GM21447 (cell line): Measurements from ENCODE around the gene GRIA3.

Source experiments
- ATAC-seq: cut with Tn5 transposase; IDR thresholded peaks from one replicate; pipeline ENCODE4 v1.9.1; 2021; ENCODE audit not compliant: unreplicated experiment

GRIA3 gene

GRCh38 chrX:123442764-123443163, 258.7 kb downstream of the GRIA3 start:
- no peak for ATAC-seq

DNA sequence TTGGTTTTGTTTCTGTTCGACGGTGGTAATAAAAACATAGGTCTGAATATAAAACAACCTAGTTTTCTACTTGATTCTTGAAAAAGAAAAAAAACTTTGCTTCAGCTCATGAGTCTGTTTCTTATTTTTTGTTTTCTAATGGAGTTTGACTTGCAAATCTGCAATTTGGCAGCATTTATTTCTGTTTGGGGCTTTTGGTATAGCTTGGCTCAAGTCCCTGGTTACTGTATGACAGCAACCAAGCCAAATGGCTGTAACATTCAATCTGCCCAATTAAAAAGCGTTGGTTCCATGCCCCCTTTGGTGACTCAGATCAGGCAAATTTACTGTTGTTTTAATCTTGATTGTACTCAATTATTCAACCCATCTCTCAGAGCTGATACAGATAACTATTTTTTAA, 263.4 kb downstream of the GRIA3 start:
- ATAC-seq = no peak

- no peak for ATAC-seq
These were observed 265.3 kb downstream of the GRIA3 start for GRCh38 chrX:123449335-123449734.

- ATAC-seq = no peak
These were observed 266.1 kb downstream of the GRIA3 start for GRCh38 chrX:123450222-123450621.

DNA sequence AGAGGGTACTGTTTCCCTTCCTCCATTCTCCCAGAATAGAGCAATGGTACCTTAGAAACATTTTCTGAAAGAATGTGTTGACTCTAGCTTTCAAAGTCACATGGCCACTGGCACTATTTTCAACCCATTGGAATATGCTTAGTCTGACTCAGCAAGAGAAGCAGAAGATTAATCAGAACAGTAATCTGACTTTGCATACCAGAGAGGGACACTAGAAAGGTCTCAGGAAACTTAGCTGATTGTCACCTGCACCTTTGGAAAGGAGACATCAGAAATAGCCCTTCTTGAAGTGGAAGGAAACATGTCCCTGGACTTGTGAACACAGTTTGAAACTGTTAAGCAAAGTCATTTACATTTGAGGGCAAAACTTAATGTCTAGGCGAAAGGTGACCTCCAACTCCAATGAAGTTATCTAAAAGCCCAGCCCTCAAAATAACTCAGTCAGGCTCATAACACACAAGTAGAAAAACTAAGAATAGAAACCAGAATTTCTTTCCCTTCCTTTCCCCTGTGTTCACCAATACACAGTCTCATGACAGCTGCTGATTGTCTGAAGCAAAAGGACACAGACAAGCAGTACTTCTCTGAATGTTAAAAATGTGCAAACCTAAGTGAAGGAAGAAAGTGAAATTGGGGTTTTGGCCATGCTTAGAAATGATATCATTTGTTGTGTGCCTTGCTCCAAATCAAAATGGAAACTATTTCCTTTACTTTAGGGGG, 270.8 kb downstream of the GRIA3 start:
- ATAC-seq = no peak

DNA sequence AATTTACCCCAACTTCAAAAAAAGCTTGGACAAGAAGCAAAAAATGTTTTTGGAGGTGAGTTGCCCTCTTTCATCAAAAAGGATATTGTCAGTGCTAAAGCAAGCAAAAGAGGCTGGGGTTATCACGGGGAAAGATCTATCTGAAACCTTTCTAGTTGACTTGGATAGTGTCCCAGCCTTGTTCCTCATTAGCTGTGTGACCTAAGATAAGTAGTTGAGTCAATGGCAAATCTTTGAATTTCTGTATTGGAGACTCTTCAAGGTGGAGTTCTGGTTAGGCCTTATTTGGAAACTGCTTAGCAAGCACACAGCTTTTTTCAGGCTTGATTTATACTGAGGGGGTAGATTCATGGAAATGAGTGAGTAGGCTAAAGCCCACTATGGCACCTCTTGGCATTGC, 271.6 kb downstream of the GRIA3 start:
- no peak for ATAC-seq

DNA sequence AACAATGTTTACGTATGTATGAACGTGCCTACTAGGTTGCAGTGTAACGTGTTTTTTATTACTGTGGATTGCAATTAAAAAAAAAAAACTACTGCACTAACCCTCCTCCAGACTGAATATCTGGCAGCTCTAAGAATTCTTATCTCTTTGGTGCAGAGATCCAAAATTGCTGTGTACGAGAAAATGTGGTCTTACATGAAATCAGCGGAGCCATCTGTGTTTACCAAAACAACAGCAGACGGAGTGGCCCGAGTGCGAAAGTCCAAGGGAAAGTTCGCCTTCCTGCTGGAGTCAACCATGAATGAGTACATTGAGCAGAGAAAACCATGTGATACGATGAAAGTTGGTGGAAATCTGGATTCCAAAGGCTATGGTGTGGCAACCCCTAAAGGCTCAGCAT, 280.6 kb downstream of the GRIA3 start:
- ATAC-seq = no peak

- ATAC-seq = no peak
These were observed 284.4 kb downstream of the GRIA3 start for GRCh38 chrX:123468481-123468880.

DNA sequence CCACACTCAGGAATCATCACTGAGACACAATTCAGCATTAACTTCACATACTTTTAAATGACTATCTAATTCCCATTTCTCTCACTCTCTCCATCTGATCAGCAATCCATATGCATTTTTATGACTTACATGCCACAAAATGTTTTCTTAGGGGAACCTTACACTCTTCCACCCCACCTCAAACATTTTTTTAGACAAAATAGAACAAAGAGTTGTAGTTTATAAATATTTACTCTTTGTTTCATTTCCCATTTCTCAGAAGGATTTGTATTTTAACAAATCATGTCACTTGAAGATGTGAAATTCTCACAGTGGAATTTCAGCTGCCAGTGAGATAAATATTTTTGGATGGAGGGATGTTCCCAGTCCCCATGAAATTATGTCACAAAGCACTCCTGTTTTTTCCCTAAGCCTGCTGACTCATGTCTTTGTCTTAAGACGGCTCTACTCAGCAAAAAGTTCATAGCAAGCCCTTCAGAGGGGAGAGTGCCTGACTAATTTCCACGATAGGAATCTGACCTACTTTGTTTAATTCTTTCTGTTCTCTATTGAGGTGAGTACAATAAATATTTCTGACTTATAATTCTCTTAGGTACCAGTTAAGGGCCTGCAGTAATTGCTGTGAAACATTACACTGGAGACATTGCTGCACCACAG, 291.1 kb downstream of the GRIA3 start:
- ATAC-seq = no peak

DNA sequence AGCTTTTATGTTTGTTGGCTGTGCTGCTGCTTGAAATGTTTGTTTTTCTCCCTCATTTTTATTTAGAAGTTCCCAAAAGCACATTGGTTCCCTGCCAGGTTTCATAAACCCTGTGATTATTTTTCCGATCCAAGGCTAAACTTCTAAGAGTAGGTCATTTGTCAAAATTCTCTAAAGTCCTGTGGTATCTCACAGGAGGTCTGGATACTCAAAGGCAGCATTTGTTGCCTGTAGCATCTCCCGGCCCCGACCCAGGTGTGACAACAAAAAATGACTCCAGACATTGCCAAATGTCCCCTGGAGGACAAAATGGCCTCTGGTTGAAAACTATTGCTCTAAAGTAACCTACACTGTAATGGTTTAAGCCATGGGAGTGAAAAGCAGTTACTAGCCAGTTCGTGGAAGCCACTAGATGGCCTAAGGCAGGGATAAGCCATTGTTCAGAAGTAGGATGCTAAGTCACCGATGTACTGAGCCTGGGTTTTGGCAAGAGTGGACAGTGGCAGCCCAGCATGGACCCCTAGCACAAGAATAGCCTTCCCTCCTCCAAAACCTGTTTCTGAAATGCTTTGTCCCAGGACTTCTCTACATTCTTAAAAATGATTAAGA, 292.6 kb downstream of the GRIA3 start:
- ATAC-seq = no peak

- ATAC-seq = no peak
These were observed 293.6 kb downstream of the GRIA3 start for GRCh38 chrX:123477673-123478072.

DNA sequence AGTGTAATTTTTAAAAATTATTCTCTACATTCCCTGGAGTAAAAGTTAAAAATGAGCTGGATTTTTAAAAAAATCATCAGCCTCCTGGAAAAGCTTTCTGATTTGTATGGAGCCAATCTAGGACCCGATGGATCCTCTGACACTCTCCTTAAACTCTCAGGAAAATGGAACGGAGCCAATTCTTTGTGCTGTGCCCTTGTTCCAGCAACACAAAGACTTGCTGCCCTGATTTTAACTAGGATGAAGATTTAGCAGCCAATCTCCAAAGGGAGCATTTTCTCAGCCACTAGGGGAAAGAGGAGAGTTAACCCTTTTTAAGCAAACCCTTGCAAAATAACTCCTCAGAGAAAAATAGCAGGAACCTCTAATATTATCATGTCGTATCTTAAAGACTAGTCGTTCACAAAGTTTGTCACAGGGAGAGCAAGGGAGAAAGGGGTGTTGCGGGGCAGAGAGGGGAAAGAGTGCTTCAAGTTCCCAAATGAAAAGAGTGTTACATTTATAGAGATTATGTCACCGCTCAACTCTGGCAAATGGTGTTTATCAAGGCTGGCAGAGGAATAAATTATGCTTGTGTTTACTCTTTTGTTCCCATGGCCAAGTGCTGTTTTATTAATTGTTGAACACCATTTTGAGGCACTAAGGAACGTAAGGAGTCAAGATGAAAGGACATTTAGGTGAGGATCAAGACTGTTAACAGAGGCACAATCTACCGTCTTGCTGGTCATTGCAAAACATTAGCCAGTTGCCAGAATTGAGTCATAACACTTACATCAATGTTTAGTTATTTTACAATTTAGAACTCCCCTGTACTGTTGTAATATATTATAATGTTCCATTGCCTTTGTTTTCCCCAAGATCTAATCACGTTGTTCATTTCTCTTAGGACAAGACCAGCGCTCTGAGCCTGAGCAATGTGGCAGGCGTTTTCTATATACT, 298.1 kb downstream of the GRIA3 start:
- no peak for ATAC-seq

DNA sequence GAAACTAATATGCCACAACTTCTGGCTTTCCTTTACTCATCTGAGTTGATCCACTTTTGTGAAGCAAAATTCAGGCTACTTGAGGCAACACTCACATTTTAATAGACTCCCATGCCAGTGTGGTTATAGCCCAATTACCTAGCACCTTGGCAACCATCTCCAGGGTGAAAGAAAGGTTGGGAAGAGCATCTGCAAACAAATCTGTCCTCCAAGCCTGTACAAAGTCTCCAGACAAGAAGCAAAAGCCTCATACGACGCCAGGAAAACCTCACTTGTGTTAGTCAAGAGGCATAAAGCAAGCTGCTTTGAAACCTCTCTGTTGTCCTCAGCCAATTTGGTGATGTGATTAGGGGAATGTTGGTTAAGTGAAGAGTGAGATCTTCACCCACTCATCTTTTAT, 302.2 kb downstream of the GRIA3 start:
- ATAC-seq = no peak

DNA sequence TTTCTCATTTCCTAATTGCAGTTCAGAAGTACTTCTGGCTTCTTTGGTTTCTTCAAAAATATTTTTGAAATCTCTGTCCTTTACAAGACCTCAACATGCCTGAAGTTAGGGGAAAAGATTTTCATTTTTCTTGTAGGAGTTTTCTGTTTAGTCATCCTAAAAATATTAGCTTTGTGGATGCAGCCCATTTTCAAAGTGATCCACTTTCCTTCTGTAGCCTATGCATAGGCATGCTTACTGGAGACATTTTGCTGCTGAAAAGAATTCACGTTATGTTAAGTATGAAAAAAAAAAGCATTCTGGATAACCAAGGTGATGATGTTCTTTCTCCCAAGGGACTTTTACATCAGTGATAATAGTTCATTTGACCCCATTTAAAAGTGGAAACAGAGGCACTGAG, 303.2 kb downstream of the GRIA3 start:
- ATAC-seq = no peak

DNA sequence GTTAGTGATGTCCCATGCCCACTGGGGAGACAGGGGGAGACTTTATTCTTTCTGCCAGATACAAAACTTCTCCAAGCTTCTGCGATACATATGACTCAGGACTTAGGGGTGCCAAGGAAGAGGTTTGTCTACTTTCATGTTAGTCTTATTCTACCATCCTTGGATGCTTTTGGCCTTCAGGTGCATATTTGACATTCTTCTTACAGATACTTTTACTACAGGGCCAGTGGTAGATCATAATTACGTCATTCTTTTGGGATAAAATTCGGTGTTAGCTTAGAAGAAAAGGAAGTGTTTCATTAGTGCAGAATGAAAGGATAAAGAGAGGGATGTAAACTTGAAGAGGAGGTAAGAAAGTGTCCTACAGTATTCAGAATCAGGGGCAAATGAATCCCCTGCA, 303.6 kb downstream of the GRIA3 start:
- ATAC-seq = no peak

GRCh38 chrX:123489011-123489410, 304.9 kb downstream of the GRIA3 start:
- no peak for ATAC-seq

DNA sequence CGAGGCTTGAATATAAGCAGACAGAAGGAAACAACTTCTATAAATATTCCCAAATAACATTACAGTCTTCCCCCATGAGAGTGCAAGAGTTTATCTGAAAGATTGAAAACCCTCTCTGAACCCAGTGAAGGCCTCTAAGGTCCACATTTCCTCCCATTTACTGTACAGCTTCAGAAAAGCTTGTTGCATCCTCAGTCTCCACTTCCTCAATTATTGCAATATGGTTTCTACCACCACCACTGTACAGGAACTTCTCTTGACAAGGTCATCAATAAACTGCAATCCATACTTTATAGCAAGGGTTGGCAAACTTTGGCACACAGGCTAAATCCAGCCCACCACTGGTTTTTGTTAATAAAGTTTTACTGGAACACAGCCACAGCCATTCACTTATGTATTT, 309.8 kb downstream of the GRIA3 start:
- no peak for ATAC-seq

GRCh38 chrX:123499787-123500186, 315.7 kb downstream of the GRIA3 start:
- ATAC-seq = no peak

DNA sequence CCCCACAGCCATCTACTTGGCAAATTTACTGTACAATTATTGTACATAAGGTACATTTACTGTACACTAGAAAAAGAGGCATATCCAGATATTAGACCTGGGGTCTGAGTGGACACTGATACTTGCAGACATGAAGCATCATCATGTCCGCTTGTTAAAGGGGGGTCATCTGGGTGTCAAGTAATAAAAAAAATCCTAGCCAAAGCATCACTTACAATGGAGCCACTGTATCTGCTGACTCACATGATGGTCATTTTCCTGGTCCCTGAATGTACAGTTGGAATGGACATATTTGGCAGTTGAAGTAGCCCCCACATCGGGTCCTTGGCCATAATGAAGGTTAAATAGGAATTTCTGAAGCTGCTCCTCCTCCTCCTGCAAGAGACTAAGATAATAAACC, 320.0 kb downstream of the GRIA3 start:
- no peak for ATAC-seq

DNA sequence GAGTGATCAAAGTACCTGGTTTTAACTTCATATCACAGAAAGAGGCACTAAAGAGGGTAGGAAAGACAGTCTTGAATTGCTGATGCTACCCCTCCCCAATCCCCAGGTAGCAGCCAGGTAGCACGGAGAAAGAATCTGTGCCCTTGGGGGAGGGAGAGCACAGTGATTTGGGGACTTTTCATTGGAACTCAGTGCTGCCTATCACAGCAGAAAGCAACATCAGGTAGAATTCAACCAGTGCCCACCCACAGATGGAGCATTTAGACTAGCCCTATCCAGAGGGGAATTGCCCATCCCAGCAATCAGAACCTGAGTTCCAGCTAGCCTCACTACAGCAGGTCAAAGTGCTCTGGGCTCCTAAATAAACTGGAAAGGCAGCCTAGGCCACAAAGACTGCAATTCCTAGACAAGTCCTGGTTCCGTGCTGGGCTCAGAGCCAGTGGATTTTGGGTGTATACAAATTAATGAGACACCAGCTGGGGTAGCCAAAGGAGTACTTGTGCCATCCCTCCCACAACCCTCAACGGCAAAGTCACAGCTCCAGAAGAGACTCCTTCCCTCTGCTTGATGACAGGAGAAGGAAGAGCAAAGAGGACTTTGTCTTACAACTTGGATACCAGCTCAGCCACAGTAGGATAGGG, 320.7 kb downstream of the GRIA3 start:
- no peak for ATAC-seq
